Measurements from ENCODE around the gene ATP6V0E1.

ATP6V0E1 gene

DNA sequence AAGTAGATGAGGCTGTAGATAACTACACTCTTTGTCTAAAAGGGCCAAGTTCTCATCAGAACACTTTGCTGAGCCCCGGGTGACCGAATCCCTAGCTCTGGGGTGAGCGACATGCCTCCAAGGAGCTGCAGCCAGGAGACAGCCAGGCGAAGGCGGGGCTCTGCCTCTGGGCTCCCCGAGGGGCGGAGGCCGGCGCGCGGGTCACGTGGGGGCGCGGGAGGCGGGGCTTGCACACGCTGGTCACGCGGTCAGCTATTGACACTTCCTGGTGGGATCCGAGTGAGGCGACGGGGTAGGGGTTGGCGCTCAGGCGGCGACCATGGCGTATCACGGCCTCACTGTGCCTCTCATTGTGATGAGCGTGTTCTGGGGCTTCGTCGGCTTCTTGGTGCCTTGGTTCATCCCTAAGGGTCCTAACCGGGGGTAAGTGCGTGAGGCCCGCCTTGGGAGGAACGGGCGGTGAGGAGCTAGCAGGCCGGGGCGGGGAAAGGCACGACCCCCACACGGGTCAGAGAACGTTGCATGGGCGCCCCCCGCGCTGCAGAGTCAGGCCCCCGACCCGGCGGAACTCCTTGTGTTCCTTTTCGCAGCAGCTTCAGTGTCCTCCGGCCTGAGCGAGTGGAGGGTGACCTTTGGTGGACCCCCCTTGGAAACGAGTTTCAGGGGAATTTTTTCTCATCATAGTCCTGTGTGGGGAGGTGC is at the start of gene ATP6V0E1:
Gene ATP6V0E1, plus strand, starts transcription at position 230 of the 702 bp plus-strand sequence. Its CDS starts 90 bp downstream, at position 320.
- DNase-seq = peak; percentile 62

DNA sequence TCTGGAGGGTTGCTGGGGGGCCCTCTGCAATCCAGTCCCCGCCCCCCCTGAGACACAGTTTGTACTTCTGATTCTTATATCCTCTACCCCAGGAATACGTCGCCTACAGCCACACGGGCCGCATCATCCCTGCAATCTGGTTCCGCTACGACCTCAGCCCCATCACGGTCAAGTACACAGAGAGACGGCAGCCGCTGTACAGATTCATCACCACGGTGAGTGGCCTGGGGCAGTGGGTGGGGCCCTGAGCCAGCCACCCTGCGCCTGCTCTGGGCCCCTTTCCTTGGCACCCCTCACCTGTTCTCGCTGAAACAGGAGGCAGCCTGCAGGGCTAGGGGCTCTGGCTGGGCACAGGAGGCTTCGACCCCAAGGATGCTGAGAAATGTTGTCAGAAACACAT is 48.5 kb upstream of the ATP6V0E1 start:
- no peak for DNase-seq

DNA sequence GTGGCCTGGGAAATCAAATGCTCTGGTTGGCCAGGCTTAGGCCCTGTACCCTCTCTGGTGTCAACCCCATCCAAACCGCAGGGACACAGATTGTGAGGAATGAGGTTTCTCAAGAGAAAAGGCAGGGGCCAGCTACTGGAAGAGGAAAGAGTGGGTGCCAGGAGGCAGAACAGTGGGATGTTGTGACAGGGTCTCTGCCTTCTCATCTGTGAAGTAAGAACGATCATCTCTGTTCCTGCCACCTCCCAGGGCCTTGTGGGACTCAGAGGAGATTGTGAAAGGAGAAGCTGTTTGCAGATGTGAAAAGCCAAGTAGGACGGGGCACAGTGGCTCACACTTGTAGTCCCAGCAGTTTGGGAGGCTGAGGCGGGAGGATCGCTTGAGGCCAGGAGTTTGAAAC is 47.2 kb upstream of the ATP6V0E1 start:
- DNase-seq = no peak

DNA sequence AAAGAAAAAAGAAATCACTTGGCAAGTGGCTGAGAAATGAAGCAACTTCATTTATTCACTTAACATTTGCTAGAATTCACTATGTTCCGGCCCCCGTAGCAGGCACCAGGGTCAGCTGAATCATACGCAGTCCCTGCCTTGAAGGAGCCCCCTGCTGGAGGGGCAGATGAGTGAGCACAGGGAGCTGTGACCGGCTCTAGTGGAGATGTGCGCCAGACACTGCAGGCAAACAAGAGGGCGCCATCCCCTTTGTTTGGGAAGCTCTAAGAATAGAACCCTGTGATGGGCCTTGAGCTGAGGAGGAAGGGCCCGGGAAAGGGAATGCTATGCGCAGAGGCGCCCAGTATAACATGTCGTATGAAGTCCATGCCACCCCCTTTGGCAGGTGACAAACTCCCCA is 44.5 kb upstream of the ATP6V0E1 start:
- no peak for DNase-seq

DNA sequence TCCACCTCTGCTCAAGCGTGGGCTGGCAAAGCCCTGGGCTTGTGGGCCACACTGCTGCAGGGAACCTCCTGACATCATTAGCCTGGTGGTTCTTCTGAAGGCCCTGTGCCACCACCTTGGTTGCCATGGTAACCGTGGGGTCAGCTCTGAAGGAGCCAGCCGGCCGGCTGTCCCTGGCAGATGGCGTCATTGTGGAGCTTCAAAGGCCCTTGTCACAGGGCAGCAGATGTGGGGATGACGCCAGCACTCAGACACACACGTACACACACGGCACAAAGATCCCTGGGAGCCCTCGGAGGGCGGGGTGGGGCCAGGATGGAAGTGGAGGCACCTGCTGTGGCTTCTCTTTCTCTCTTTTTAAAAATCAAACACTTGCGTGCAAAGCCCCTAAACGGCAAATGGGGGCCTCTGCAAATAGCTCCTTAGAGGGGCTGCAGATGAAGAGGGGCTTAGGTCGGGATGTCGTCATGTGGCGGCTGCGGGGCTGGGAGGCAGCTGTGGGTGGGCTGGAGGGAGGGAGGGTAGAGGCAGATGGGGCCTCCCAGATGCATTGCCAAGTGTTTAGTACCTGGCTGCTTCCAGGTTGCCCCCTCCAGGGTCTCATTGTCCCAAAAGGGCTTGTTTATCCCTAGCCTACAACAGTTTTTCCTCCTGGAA is 43.8 kb upstream of the ATP6V0E1 start:
- peak; percentile 16 for DNase-seq

DNA sequence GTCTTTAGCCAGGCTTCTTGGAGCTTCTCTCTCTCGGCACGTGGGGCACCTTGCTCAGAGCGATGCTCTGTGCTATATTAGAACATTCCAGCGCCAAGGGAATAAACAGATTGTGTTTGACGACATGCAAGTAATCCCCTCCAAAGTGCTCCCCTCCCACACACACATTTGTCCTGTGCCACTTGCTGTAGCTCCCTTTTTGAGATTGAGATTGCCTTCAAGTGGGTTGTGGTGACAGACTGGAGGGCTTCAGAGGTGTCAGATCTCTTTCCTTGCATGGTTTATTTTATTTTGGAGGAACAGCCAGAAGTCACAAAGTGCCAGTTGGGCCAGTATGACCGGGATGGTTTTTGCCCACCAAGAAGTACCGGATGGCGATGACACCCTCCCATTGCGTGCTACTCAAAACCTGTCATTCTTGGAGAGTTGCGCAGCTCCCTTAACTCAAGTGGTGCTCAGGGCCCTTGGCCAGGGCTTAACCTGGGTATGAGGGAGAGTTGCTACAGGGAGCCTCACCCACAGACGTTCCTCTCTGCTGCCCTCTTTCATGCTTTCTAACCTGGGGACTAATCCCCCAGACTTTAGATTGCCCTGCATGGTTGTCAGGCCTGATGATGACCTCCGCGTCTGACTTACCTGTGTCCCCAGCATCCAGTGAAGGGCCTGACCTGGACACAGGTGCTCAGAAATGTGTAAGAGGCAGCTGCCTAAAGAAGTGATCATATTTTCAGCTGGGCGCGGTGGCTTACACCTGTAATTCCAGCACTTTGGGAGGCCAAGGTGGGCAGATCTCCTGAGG is 43.1 kb upstream of the ATP6V0E1 start:
- peak; percentile 49 for DNase-seq

DNA sequence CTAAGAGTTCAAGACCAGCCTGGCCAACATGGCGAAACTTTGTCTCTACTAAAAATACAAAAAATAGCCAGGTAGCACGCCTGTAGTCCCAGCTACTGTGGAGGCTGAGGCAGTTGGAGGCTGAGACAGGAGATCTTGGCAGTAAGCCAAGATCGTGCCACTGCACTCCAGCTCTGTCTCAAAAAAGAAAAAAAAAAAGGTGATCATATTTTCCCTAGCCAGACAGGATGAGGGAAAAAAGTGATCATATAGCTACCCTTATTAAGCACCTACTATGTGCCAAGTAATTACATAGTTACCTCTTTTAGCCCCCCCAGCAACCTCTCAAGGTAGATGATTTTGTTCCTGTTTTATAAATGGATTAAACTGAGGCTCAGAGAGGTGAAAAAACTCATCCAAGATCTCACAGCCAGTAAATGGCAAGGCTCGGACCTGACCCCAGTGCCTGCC is 42.5 kb upstream of the ATP6V0E1 start:
- DNase-seq = peak; percentile 4

DNA sequence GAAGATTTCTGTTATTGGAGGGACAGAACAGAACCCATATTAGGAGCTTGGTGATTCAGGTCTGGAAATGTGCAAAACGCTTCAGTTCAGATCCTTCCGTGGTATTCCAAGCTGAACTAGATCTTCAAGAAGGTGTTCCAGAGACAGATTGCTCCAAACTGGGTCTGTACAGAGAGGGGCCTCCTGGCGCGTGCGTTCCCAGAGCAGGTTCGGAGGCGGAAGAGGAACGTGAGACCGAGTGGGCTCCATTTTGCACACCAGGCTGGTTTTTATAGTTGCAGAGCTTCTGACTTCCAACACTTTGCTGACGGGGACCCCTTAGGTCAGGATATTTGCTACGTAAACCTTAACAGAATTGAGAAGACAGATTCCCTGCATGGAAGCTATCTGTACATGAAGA is 41.0 kb upstream of the ATP6V0E1 start:
- DNase-seq = no peak

DNA sequence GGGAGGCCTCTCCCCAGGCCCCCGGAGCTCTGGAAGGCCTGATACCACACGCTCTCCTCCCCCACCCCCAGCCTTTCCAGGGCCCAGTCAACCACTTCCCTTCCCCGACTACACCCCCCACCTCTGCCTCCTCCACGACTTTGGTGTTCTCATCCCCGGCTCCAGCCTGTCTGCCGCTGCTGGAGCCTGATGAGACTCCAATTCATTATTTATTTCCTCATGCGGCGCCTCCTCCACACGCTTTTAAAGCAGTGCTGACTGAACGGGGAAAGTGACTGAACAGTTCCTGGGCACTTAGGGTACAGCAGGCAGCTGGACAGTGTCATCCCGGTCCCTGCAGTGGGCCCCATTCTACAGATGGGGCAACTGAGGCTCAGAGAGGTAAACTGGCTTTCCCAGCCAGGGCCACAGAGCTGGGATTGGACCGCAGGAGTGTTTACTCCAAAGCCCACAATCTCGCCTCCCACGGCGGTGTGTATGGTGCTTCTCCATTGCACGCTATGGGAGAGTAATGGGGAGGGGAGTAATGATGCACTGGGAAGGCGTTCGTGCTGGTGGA is 40.2 kb upstream of the ATP6V0E1 start:
- DNase-seq = no peak

DNA sequence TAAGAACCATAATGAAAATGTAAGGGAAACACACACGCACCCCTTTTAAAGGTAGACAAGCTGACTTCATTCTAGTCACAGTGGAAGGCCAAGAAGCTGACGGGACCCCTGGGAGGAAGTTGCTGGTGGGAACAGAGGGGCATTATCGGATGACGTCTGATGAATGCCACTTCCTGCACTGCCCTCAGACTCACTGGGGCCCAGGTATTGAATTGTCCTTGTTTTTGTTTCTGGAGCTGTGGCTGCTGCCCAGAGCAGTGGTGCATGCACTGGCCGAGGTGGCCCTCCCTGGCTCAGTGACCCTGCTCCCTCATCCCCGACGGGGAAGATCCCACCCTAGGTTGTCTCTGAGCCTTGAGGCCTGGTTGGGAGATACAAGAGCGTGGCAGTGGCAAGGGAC is 39.7 kb upstream of the ATP6V0E1 start:
- DNase-seq = no peak

DNA sequence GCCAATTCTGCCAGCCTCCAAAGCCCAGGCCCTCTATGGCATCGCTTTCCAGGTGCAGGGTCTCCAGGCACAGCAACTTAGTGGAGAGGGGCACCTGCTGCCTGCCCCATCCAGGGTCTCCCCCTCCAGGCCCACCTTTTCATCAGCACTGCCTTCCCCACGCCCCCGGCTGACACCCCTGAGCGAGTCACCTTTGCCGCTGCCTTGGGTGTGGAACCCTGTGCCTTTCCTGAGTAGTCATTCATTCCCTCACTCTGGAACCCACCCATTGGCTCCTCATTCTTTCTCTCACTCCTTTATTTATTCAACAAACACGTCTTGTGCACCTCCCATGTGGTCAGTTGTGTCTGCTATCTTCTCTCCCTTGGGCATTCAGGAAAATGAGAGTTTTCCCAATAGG is 38.8 kb upstream of the ATP6V0E1 start:
- DNase-seq = no peak

DNA sequence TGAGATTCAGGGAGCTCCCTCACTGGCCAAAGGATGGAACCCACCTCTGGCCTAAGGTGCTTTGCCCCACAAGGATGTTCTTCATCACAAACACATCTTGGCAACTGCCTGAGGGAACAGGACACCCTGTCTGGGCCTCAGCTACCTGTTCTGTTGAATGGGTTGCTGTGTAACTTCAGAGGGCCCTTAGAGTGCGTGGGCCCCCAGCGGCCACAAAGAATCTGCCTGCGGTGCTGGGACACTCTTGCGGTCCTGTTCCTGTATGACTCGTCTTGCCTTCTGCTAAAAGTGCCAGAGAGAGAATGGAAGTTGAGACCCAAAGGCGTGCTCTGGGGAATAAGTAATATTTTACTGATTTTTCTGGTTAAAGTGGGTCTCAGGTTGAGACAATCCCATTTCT is 38.4 kb upstream of the ATP6V0E1 start:
- DNase-seq = no peak

DNA sequence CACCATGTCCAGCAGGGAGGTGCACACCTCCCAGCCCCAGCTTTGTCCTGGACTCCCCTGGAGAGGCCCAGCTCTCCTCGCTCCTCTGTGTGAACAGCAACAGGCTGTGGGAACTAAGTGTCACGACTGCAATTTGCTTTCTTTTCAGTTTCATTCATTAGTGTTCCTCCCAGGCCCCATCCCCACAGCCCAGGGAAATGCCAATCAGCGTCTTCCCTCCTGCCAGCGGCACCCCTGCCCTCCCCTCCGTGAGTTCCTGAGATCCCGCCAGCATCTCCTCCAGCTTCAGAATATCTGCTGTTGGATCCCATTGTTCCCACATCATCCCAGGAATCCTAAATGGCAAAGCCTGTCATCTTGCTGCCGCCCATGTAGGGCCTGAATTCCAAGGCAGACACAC is 37.4 kb upstream of the ATP6V0E1 start:
- no peak for DNase-seq

DNA sequence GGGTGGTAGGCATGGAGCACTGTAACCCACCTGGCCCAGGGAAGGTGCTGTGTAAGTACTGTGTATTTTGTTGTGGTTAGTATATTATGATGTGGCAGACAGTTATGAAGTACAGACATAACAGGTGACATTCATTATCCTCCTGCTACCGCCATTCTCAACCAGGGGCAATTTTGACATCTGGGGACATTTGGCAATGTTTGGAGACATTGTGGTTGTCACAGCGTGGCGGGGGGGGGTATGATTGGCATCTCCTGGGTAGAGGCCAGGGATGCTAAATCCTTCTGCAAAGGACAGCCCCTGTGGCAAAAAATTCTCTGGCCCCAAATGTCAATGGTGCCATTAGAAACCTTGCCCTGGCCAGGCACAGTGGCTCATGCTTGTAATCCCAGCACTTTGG is 34.1 kb upstream of the ATP6V0E1 start:
- DNase-seq = no peak

DNA sequence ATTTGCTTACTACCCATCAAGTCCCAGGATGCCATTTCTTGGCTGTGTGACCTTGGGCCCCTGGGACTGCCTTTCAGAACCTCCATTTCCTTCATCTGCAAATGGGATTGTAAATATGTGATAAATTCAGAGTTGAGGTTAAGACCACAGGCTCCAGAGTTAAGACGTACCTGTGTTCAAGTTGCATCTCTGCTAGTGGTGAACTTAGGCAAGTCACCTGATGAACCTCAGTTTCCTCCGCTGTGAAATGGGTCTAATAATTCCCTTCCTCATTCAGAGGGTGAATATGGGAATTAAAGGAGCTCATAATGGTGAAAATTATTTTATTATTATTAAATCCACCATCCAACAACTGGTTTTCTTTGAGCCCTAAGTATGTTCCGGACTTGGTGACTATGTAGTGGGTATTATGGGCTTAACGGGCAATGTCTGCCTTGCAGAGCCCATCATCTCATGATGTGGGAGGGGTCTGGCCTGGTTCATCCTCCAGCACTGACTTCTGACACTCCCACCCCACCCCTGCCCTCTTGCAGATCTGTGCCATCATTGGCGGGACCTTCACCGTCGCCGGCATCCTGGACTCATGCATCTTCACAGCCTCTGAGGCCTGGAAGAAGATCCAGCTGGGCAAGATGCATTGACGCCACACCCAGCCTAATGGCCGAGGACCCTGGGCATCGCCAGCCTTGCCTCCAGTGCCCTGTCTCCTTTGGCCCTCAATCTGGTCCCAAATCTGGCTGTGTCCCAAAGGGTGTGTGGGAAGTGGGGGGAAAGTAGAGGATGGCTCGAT is 33.2 kb upstream of the ATP6V0E1 start:
- DNase-seq = no peak

DNA sequence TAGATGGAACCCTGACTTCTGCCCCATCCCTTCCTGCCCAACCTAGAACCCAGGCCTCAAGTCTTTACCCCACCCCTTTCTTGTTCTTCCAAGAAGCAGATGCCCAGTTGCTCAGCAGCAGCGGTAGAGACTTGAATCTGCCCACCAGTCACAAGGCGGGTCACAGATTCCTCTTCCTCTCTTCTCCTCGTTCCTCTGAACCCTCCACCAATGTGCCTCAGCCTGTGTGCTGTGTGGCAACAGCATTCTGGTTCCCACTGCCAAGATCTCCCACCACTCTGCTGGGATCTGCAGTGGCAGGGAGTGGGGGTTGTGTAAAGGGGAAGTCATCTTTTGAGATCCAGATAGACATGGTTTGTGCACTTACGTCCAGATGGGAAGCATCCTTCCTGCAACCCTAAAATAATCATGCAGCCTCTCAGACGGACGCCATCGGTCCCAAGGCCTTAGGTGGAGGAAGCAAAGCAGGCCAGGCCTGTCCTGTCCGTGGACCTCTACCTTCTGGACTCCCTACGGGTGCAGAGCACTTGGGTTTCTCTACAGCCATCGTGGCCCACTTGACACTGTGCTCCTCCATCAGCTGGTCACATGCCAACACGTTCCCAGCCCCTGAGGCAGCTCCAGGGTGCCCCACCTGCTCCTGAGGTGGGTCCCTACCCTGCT is 32.1 kb upstream of the ATP6V0E1 start:
- DNase-seq = no peak

DNA sequence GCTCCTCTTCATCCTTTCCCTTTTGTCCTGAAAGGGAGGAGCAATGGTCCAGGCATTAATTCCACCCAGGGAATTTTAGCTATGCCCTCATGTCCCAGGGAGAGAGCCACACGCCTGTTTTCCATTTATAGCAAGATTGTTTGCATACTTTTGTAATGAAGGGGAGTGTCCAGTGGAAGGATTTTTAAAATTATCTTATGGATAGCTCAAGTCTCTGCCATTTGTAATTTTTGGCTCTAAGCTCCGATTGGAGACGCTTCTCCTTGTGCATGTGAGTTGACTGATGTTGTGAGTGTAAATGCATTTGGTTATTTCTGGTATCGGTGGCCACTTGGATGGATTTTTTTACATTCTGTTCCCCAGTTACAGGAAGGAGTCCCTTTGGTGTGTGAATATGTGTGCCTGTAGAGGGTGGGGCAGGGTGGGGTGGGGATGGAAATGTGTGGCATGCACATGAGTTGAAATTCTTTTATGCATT is 31.5 kb upstream of the ATP6V0E1 start:
- no peak for DNase-seq

DNA sequence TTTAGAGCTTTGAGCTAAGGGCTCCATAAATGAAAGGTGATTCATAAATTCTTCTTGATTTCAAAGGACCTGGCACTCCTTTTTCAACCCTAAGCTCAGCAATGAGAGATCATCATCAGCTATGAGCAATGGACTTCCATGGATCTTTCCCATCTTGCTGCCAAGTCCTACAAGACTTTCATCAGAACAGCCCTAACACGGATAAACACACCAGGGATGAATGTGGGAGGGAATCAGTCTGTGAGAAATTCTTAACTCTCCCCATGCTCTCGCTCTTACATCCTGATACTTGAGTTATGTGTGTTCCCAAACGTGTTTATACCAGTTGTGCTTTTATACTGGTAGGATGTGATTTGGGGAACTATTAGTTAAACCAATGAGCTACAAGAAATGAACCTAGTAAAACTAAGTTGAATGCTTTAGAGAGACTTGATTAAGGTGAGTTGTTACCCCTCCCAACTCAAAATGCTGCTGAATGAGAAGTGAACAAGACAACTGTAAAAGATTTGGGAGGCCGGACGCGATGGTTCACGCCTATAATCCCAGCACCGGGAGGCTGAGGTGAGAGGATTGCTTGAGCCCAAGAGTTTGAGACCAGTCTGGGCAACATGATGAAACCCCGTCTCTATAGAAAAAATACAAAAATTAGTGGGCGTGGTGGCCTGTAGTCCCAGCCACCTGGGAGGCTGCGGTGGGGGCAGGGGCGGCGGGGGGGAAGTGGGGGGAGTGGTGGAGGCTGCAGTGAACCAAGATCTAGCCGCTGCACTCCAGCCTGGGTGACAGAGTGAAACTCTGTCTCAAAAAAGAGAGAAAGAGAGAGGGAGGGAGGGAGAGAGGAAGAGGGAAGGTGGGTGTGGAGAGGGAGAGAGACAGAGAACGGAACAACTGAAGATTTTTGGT is 29.5 kb upstream of the ATP6V0E1 start:
- no peak for DNase-seq

DNA sequence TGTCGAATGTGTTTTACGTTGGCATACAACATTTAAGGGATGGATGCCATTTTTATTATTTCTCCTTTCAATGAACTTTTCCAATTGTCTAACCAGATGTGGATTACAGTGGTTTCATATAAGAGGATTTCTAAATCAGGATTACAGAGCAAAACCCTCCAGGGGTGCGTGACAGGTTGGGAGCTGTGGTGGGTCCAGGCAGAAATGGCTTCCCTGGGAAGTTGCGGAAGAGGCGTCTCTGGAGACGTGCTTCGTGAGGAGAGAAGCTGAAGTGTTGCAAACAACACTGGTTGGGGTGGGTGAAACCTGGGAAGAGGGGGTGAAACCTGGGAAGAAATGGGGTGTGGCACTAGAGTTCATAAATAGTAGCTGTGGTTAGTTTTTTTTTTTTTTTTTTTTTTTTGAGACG is 28.8 kb upstream of the ATP6V0E1 start:
- DNase-seq = no peak

DNA sequence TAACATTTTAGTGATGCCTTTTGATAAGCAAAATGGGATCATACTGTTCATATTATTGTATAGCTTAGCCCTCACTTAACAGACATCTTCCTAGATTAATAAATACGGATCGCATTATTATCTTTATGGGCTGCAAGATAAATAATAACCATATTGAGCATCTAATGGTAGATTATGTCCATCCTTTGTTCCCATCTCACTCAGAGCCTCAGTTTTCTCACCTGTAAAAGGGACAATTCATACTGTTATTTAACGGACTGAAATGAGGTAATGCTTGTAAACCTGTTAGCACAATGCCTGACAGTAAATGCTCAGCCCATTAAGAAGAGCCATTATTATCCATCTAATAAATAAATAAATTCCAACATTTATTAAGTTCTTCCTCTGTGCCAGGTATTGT is 27.3 kb upstream of the ATP6V0E1 start:
- DNase-seq = no peak

DNA sequence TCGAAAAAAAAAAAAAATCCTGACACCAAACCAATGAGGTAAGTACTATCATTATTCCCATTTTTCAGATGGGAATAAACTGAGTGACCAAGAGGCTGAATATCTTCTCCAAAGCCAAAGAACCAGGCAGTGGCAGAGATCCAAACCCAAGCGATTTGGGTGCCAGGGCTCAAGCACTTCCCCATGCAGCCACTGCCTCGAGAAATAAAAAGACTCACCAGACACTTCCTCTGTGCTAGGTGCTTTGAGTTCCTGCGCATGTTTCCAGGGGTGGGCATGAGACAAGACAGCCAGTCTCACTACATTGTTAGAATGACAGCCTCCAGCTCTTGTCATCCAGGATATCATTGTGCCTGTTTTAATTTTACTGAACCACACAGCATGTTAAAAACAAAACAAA is 26.6 kb upstream of the ATP6V0E1 start:
- DNase-seq = no peak
